A549 (cell line): ENCODE results near the gene RAB40A. TPM values are rescaled to one million over a fixed set of nuclear protein-coding genes. Genes with fewer than 3 reads are reported as not detected.
A peak's percentile ranks its signal among the peaks of the same experiment; 100 is the strongest.

Source experiments
- ATAC-seq, 2 experiments: fragments of 200-7000 bp in 1 of 2; fragments of >200 bp in 1 of 2; cut with Nextera tagmentation in 1 of 2; cut with Tn5 transposase in 1 of 2; 3 replicates each; pipeline versions ENCODE4 v1.8.0 to v1.9.1; 2018 to 2020; ENCODE audit warnings: mild to moderate bottlenecking in 1 of 2, moderate library complexity in 1 of 2
- CTCF ChIA-PET: fragments of 300-600 bp; sonication (Branson Sonifier 250); formaldehyde crosslinking; extraction: SDS; loops from one replicate; lab custom pipeline; 2021; ENCODE audit warnings: antibody characterized with exemption, inconsistent platforms; lab: Yijun Ruan, JAX
- POLR2A ChIA-PET: fragments of 350-600 bp; formaldehyde crosslinking; extraction: SDS; loops from one replicate; lab custom pipeline; 2021; ENCODE audit warnings: antibody characterized with exemption, inconsistent platforms; lab: Yijun Ruan, JAX
- DNase-seq, 2 experiments: peaks; one replicate each; pipeline versions ENCODE4 v3.0.0 to v3.0.0-alpha.2; 2011 to 2016; ENCODE audit warnings: low read depth in 1 of 2, low spot score in 1 of 2
- FAIRE-seq: peaks from 2 replicates; lab custom pipeline; 2011; peaks lifted over from hg19 to GRCh38; lab: Jason Lieb, UNC
- H3K27ac ChIP-seq, 2 experiments: fragments of >200 bp; sonication (Bioruptor Twin); formaldehyde crosslinking; 3 replicates each; pipeline ENCODE4 v1.5.1; 2016 to 2017
- H3K4me1 ChIP-seq: fragments of >200 bp; sonication (Bioruptor Twin); formaldehyde crosslinking; 3 replicates; pipeline ENCODE4 v1.6.1; 2016
- H3K4me2 ChIP-seq: fragments of >200 bp; sonication (Bioruptor Twin); formaldehyde crosslinking; 3 replicates; pipeline ENCODE4 v1.6.1; 2016
- H3K4me3 ChIP-seq: fragments of >200 bp; sonication (Bioruptor Twin); formaldehyde crosslinking; 3 replicates; pipeline ENCODE4 v1.5.1; 2016
- H3K9me3 ChIP-seq: fragments of >200 bp; sonication (Bioruptor Twin); formaldehyde crosslinking; 3 replicates; pipeline ENCODE4 v1.6.1; 2016
- ATOH8 ChIP-seq: fragments of 250-450 bp; sonication (Bioruptor Pico); IDR thresholded peaks from 2 replicates; pipeline ENCODE4 v1.5.0; 2020; ENCODE audit warnings: low read depth, mild to moderate bottlenecking, moderate library complexity
- BHLHE40 ChIP-seq: IDR thresholded peaks from 2 replicates; pipeline ENCODE4 v1.6.1; 2012; ENCODE audit warnings: low read depth, low read length, inconsistent platforms
- CBX8 ChIP-seq: fragments of 200-600 bp; sonication (generic); IDR thresholded peaks from 2 replicates; pipeline ENCODE4 v1.6.1; 2016
- CTCF ChIP-seq: fragments of >200 bp; sonication (Bioruptor Twin); formaldehyde crosslinking; IDR thresholded peaks from 3 replicates; pipeline ENCODE4 v1.5.1; 2016
- E2F6 ChIP-seq: IDR thresholded peaks from 2 replicates; pipeline ENCODE4 v1.6.1; 2012; ENCODE audit warnings: low read depth, borderline replicate concordance
- EP300 ChIP-seq, 2 experiments: fragments of >200 bp; sonication (Bioruptor Twin); formaldehyde crosslinking; IDR thresholded peaks; 2 replicates in 1 of 2; 3 replicates in 1 of 2; pipeline ENCODE4 v1.6.1; 2016 to 2017
- ESRRA ChIP-seq: fragments of 150-350 bp; IDR thresholded peaks from 2 replicates; pipeline ENCODE4 v1.6.1; 2014; ENCODE audit warnings: mild to moderate bottlenecking, low read length, borderline replicate concordance
- GATA3 ChIP-seq: IDR thresholded peaks from 2 replicates; pipeline ENCODE4 v1.6.1; 2012; ENCODE audit warnings: borderline replicate concordance
- HMGXB4 ChIP-seq: fragments of 250-450 bp; sonication (Bioruptor Pico); IDR thresholded peaks from 2 replicates; pipeline ENCODE4 v1.5.0; 2021; ENCODE audit warnings: mild to moderate bottlenecking, moderate library complexity, borderline replicate concordance
- HOXB13 ChIP-seq: fragments of 250-450 bp; sonication (Bioruptor Pico); IDR thresholded peaks from 2 replicates; pipeline ENCODE4 v1.5.0; 2020; ENCODE audit warnings: low read depth, mild to moderate bottlenecking, moderate library complexity
- MAFK ChIP-seq: fragments of 450-650 bp; IDR thresholded peaks from 2 replicates; pipeline ENCODE4 v1.6.1; 2014; ENCODE audit not compliant: partially characterized antibody
- MAX ChIP-seq: IDR thresholded peaks from 2 replicates; pipeline ENCODE4 v1.6.1; 2012
- MYC ChIP-seq: IDR thresholded peaks from 2 replicates; pipeline ENCODE4 v1.6.1; 2012; ENCODE audit warnings: mild to moderate bottlenecking, inconsistent platforms, low read length, improper control_type of control experiment, borderline replicate concordance
- NFE2L2 ChIP-seq: fragments of 150-350 bp; conservative IDR thresholded peaks from 2 replicates; pipeline ENCODE4 v1.6.1; 2014; ENCODE audit warnings: low read length
- PBX3 ChIP-seq: IDR thresholded peaks from 2 replicates; pipeline ENCODE4 v1.6.1; 2012
- POLR2AphosphoS2 ChIP-seq: conservative IDR thresholded peaks from 2 replicates; pipeline ENCODE4 v1.6.1; 2012; ENCODE audit warnings: low read length, improper control_type of control experiment, inconsistent platforms
- RAD21 ChIP-seq, 2 experiments: fragments of >200 bp in 1 of 2; sonication (Bioruptor Twin) in 1 of 2; formaldehyde crosslinking in 1 of 2; IDR thresholded peaks in 1 of 2; conservative IDR thresholded peaks in 1 of 2; 2 replicates in 1 of 2; 3 replicates in 1 of 2; pipeline ENCODE4 v1.6.1; 2012 to 2018; ENCODE audit warnings: inconsistent platforms in 1 of 2
- RFX5 ChIP-seq: fragments of 450-650 bp; IDR thresholded peaks from 2 replicates; pipeline ENCODE4 v1.7.1; 2014; ENCODE audit warnings: antibody characterized with exemption, mild to moderate bottlenecking, moderate library complexity
- SMC3 ChIP-seq: fragments of >200 bp; sonication (Bioruptor Twin); formaldehyde crosslinking; IDR thresholded peaks from 3 replicates; pipeline ENCODE4 v1.6.1; 2018; ENCODE audit warnings: inconsistent platforms
- SREBF2 ChIP-seq: fragments of 450-650 bp; IDR thresholded peaks from 2 replicates; pipeline ENCODE4 v1.6.1; 2014; ENCODE audit warnings: mild to moderate bottlenecking, moderate library complexity
- TP53 ChIP-seq: fragments of 250-450 bp; sonication (Bioruptor Pico); IDR thresholded peaks from 2 replicates; pipeline ENCODE4 v1.5.0; 2021; ENCODE audit warnings: mild to moderate bottlenecking, moderate library complexity
- ZSCAN20 ChIP-seq: fragments of 250-450 bp; sonication (Bioruptor Pico); IDR thresholded peaks from 2 replicates; pipeline ENCODE4 v1.8.0; 2022; ENCODE audit warnings: mild to moderate bottlenecking, moderate library complexity
- WGBS: methylation state at CpG from one replicate; pipeline ENCODE4 v1.1.6; 2017; ENCODE audit errors: missing lambda C conversion rate; 5-methylcytosine and 5-hydroxymethylcytosine counted together
- polyA plus RNA-seq, 4 experiments: library from polyadenylated mRNA; depleted of rRNA in 3 of 4; stranded (reverse); fragments of >200 nt; fragmentation: RNase III in 1 of 4; extraction: RNeasy Plus Mini Kit Qiagen cat#74134 plus additional on column Dnase treatment in 1 of 4; gene quantifications; 2 replicates in 3 of 4; 3 replicates in 1 of 4; pipeline ENCODE4 v1.2.3, GENCODE V29; 2011 to 2017

The RAB40A gene
- polyA plus RNA-seq, 2 of the 4 experiments (the other 2 are of a cell fraction) = 0.03 TPM; not detected in 1

- Histone ChIP-seq H3K27ac (peak overlapping the region in 1 of 2 experiments; percentile 61; a peak in 3 of 6 replicates), H3K4me2 (peak overlapping the region; percentile 74), H3K4me1 (no peaks in the 10 kb centered on the region), H3K4me3 (peak overlapping the region; percentile 41), H3K9me3 (no peaks in the 10 kb centered on the region)
- TF ChIP-seq CTCF (peak; percentile 73), ZSCAN20 (CRISPR knock-in tag) (no peak), BHLHE40 (no peak), SMC3 (peak; percentile 55; the same call in 2 of the 3 replicates), POLR2AphosphoS2 (no peak), RAD21 (conservative IDR thresholded peaks at IDR 0.05 in 1 of 2, IDR thresholded peaks at IDR 0.05 in 1 of 2) (peak; percentile 79 to 87), RFX5 (no peak)
- WGBS = 4% methylated on average over 3 of the region's 3 CpGs
- ATAC-seq (peak; percentile 93 to 98), FAIRE-seq (peak; percentile 63), DNase-seq (peak; percentile 35 to 71)
- ChIA-PET POLR2A (interaction anchor here (1.3 kb wide), 1 partner anchor 108 kb away, joined by 5 read pairs; the partner anchor contains the start of gene TCEAL9), CTCF (interaction anchor here (0.7 to 4.5 kb wide), 15 partner anchors 10 to 254 kb away, joined by 3 to 54 read pairs (median 5); partner anchors contain the start of gene BEX3)
These were observed 54.5 kb downstream of the RAB40A start for GRCh38 chrX:103464774-103465117.

GRCh38 chrX:103464072-103464773 lies 55.1 kb downstream of the RAB40A start:
- Histone ChIP-seq H3K27ac (peak overlapping the region in 1 of 2 experiments; percentile 61; a peak in 3 of 6 replicates), H3K9me3 (no peaks in the 10 kb centered on the region), H3K4me3 (peak overlapping the region; percentile 41), H3K4me1 (no peaks in the 10 kb centered on the region), H3K4me2 (peak overlapping the region; percentile 74)
- WGBS = 24% methylated on average over 8 of the region's 8 CpGs
- ChIA-PET CTCF (interaction anchor here (0.6 to 4.5 kb wide), 24 partner anchors 8 to 636 kb away, joined by 3 to 54 read pairs (median 4); partner anchors contain the start of gene BEX3), POLR2A (interaction anchor here (1.1 to 1.3 kb wide), 2 partner anchors 88 to 108 kb away, joined by 5 read pairs; partner anchors contain the start of genes BEX3 and TCEAL9)
- TF ChIP-seq TP53 (CRISPR knock-in tag) = no peak
- no peak for TF ChIP-seq NFE2L2
- TF ChIP-seq HOXB13 (CRISPR knock-in tag) = no peak
- no peak for TF ChIP-seq BHLHE40
- no peak for TF ChIP-seq SMC3
- TF ChIP-seq HMGXB4 (CRISPR knock-in tag) = no peak
- TF ChIP-seq MYC = no peak
- TF ChIP-seq CBX8 = no peak
- ATAC-seq = peak; percentile 96 to 97
- DNase-seq = peak; percentile 49 to 54
- FAIRE-seq = no peak

- Histone ChIP-seq H3K4me1 (no peaks in the 10 kb centered on the region), H3K4me2 (no peak overlapping the region), H3K4me3 (no peak overlapping the region), H3K27ac (no peak overlapping the region), H3K9me3 (no peaks in the 10 kb centered on the region)
- POLR2A ChIA-PET = no interaction called here
- CTCF ChIA-PET = interaction anchor here (4.5 kb wide), 1 partner anchor 119 kb away, joined by 54 read pairs; no protein-coding TSS in a partner anchor
- DNase-seq = no peak
- TF ChIP-seq E2F6 (no peak), SREBF2 (no peak), MAFK (no peak), CTCF (no peak), ATOH8 (CRISPR knock-in tag) (no peak), EP300 (IDR thresholded peaks at IDR 0.05) (no peak), TP53 (CRISPR knock-in tag) (no peak), GATA3 (no peak), ESRRA (no peak), RAD21 (conservative IDR thresholded peaks at IDR 0.05 in 1 of 2, IDR thresholded peaks at IDR 0.05 in 1 of 2) (no peak), RFX5 (no peak), PBX3 (no peak), CBX8 (no peak), MAX (no peak), HOXB13 (CRISPR knock-in tag) (no peak)
- ATAC-seq = no peak
- peak; percentile 32 for FAIRE-seq
- 95% methylated on average over 1 of the region's 1 CpG for WGBS
These were observed 58.1 kb downstream of the RAB40A start for GRCh38 chrX:103461156-103461555.
